HepG2 (cell line): Measurements from ENCODE around the gene TMEM63B. TPM values are rescaled to one million over a fixed set of nuclear protein-coding genes. Genes with fewer than 3 reads are reported as not detected.
A peak's percentile ranks its signal among the peaks of the same experiment; 100 is the strongest.

Source experiments
- ATF7-NPFF ChIP-seq: sonication (generic); formaldehyde crosslinking; IDR thresholded peaks from 2 replicates; pipeline ENCODE4 v1.8.1; 2023; ENCODE audit warnings: mild to moderate bottlenecking, low read depth, missing genetic modification reagents, moderate library complexity
- CAMTA2 ChIP-seq: sonication (generic); formaldehyde crosslinking; IDR thresholded peaks from 2 replicates; pipeline ENCODE4 v1.4.0; 2020; ENCODE audit warnings: mild to moderate bottlenecking, missing genetic modification reagents, borderline replicate concordance
- CENPX ChIP-seq: sonication (generic); formaldehyde crosslinking; IDR thresholded peaks from 2 replicates; pipeline ENCODE4 v1.9.0; 2021; ENCODE audit warnings: mild to moderate bottlenecking, missing genetic modification reagents, moderate library complexity
- ELF1 ChIP-seq: sonication (generic); formaldehyde crosslinking; IDR thresholded peaks from 2 replicates; pipeline ENCODE4 v1.4.0; 2020; ENCODE audit warnings: missing genetic modification reagents
- JUND ChIP-seq: sonication (generic); formaldehyde crosslinking; IDR thresholded peaks from 2 replicates; pipeline ENCODE4 v1.8.0; 2022; ENCODE audit warnings: mild to moderate bottlenecking, missing genetic modification reagents
- MEIS2 ChIP-seq: sonication (generic); formaldehyde crosslinking; IDR thresholded peaks from 2 replicates; pipeline ENCODE4 v1.9.0; 2021; ENCODE audit warnings: mild to moderate bottlenecking, missing genetic modification reagents
- MNT ChIP-seq: fragments of 450-650 bp; IDR thresholded peaks from 2 replicates; pipeline ENCODE4 v1.6.1; 2016
- RELA ChIP-seq: sonication (generic); formaldehyde crosslinking; IDR thresholded peaks from 2 replicates; pipeline ENCODE4 v1.4.0; 2020; ENCODE audit warnings: missing genetic modification reagents
- SMAD9 ChIP-seq: sonication (generic); formaldehyde crosslinking; IDR thresholded peaks from 2 replicates; pipeline ENCODE4 v1.5.1; 2020; ENCODE audit warnings: mild to moderate bottlenecking, missing genetic modification reagents
- SNAI1 ChIP-seq: sonication (generic); formaldehyde crosslinking; IDR thresholded peaks from 2 replicates; pipeline ENCODE4 v1.5.0; 2020; ENCODE audit warnings: mild to moderate bottlenecking, missing genetic modification reagents, borderline replicate concordance
- THAP9 ChIP-seq: sonication (generic); formaldehyde crosslinking; IDR thresholded peaks from 2 replicates; pipeline ENCODE4; 2020; ENCODE audit warnings: missing genetic modification reagents, mild to moderate bottlenecking, borderline replicate concordance
- U2AF1 ChIP-seq: fragments of 200-400 bp; formaldehyde crosslinking; optimal IDR thresholded peaks from 2 replicates; pipeline ENCODE3; 2017; ENCODE audit warnings: mild to moderate bottlenecking, low read depth, low read length
- WIZ ChIP-seq: sonication (generic); formaldehyde crosslinking; IDR thresholded peaks from 2 replicates; pipeline ENCODE4 v1.5.1; 2020; ENCODE audit warnings: mild to moderate bottlenecking, missing genetic modification reagents
- ZBTB2 ChIP-seq: sonication (generic); formaldehyde crosslinking; IDR thresholded peaks from 2 replicates; pipeline ENCODE4 v1.8.0; 2022; ENCODE audit warnings: low read depth, missing genetic modification reagents
- ZNF275 ChIP-seq: sonication (generic); formaldehyde crosslinking; IDR thresholded peaks from 2 replicates; pipeline ENCODE4 v1.8.0; 2022; ENCODE audit warnings: missing genetic modification reagents, mild to moderate bottlenecking, inconsistent platforms, borderline replicate concordance
- ZNF331 ChIP-seq: sonication (generic); formaldehyde crosslinking; IDR thresholded peaks from 2 replicates; pipeline ENCODE4 v1.4.0; 2020; ENCODE audit warnings: missing genetic modification reagents
- ZNF468 ChIP-seq: sonication (generic); formaldehyde crosslinking; IDR thresholded peaks from 2 replicates; pipeline ENCODE4 v1.8.0; 2022; ENCODE audit warnings: mild to moderate bottlenecking, moderate library complexity, missing genetic modification reagents
- ZNF672 ChIP-seq: sonication (generic); formaldehyde crosslinking; IDR thresholded peaks from 2 replicates; pipeline ENCODE4 v1.8.1; 2022; ENCODE audit warnings: missing genetic modification reagents
- ZNF703 ChIP-seq: sonication (generic); formaldehyde crosslinking; IDR thresholded peaks from 2 replicates; pipeline ENCODE4 v1.5.1; 2020; ENCODE audit warnings: missing genetic modification reagents, mild to moderate bottlenecking, moderate library complexity, borderline replicate concordance
- ZSCAN21 ChIP-seq: sonication (generic); formaldehyde crosslinking; IDR thresholded peaks from 2 replicates; pipeline ENCODE4 v1.8.0; 2022; ENCODE audit warnings: mild to moderate bottlenecking, missing genetic modification reagents, moderate library complexity, borderline replicate concordance
- polyA plus RNA-seq, 8 experiments: library from polyadenylated mRNA; depleted of rRNA in 3 of 8; stranded (reverse) in 7 of 8; unstranded in 1 of 8; fragments of >200 nt; fragmentation: Illumina TruSeq in 4 of 8; extraction: Trizol in 4 of 8; gene quantifications; 2 replicates each; pipeline versions ENCODE4 v1.2.1 to v1.2.3, GENCODE V29; 2011 to 2016; ENCODE audit warnings: low read depth in 4 of 8, missing spikeins in 1 of 8, mixed read lengths in 1 of 8; ENCODE audit not compliant: insufficient read depth in 1 of 8
- total RNA-seq, 5 experiments: library from RNA; depleted of rRNA; stranded (reverse); fragments of >200 nt; fragmentation: Illumina TruSeq; extraction: Trizol; gene quantifications; 2 replicates each; pipeline ENCODE4 v1.2.3, GENCODE V29; 2016; ENCODE audit warnings: low read depth in 1 of 5
- TF ChIP-seq, protein P1 (sequence below): conservative IDR thresholded peaks from 2 replicates; pipeline ENCODE4 v1.6.1; 2018; ENCODE audit warnings: missing genetic modification reagents
- TF ChIP-seq, protein P2 (sequence below): sonication (generic); formaldehyde crosslinking; IDR thresholded peaks from 2 replicates; pipeline ENCODE4 v1.4.0; 2020; ENCODE audit warnings: missing genetic modification reagents, borderline replicate concordance

Gene TMEM63B
- total and polyA plus RNA-seq, 2 of the 13 experiments (the other 11 are each of a cell fraction or from before 2014, with no cell fraction given), result 27.4 to 75.8 TPM

GRCh38 chr6:44099192-44099591 lies 28.2 kb upstream of the TMEM63B start (continued):
- no peak for TF ChIP-seq JUND
- no peak for TF ChIP-seq RELA (CRISPR knock-in tag)
- TF ChIP-seq ZNF703 (CRISPR knock-in tag), result no peak
- 0 out of 2 replicates have a peak, but pooled peaks have one; percentile 24 for TF ChIP-seq ZNF331 (CRISPR knock-in tag)
- no peak for TF ChIP-seq WIZ (CRISPR knock-in tag)
- TF ChIP-seq ZBTB2 (CRISPR knock-in tag), result no peak
- TF ChIP-seq, protein P1, sequence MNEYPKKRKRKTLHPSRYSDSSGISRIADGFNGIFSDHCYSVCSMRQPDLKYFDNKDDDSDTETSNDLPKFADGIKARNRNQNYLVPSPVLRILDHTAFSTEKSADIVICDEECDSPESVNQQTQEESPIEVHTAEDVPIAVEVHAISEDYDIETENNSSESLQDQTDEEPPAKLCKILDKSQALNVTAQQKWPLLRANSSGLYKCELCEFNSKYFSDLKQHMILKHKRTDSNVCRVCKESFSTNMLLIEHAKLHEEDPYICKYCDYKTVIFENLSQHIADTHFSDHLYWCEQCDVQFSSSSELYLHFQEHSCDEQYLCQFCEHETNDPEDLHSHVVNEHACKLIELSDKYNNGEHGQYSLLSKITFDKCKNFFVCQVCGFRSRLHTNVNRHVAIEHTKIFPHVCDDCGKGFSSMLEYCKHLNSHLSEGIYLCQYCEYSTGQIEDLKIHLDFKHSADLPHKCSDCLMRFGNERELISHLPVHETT (CRISPR knock-in tag), result no peak
- no peak for TF ChIP-seq ZNF275 (CRISPR knock-in tag)
- no peak for TF ChIP-seq MNT
- TF ChIP-seq ZNF672 (CRISPR knock-in tag), result no peak
- no peak for TF ChIP-seq ZSCAN21 (CRISPR knock-in tag)
- TF ChIP-seq, protein P2, sequence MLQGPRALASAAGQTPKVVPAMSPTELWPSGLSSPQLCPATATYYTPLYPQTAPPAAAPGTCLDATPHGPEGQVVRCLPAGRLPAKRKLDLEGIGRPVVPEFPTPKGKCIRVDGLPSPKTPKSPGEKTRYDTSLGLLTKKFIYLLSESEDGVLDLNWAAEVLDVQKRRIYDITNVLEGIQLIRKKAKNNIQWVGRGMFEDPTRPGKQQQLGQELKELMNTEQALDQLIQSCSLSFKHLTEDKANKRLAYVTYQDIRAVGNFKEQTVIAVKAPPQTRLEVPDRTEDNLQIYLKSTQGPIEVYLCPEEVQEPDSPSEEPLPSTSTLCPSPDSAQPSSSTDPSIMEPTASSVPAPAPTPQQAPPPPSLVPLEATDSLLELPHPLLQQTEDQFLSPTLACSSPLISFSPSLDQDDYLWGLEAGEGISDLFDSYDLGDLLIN (CRISPR knock-in tag), result no peak
- TF ChIP-seq ELF1 (CRISPR knock-in tag), result no peak
- no peak for TF ChIP-seq ZNF468 (CRISPR knock-in tag)
- no peak for TF ChIP-seq SMAD9
- no peak for TF ChIP-seq THAP9 (CRISPR knock-in tag)
- no peak for TF ChIP-seq MEIS2 (CRISPR knock-in tag)
- no peak for TF ChIP-seq ATF7-NPFF (CRISPR knock-in tag)
- no peak for TF ChIP-seq SNAI1 (CRISPR knock-in tag)
- TF ChIP-seq CENPX (CRISPR knock-in tag), result no peak
- no peak for TF ChIP-seq U2AF1
- no peak for TF ChIP-seq CAMTA2 (CRISPR knock-in tag)
